DMS79 (cell line): Measurements from ENCODE around the gene EMC9.
"Not testable (repeated sequence)": the region's sequence is repeated elsewhere in the genome, so short reads cannot be mapped to it uniquely, and the experiment has no call there.

Experiments used
- DNase-seq: peaks from one replicate; lab custom pipeline; 2025; lab: John Stamatoyannopoulos, UW

Gene EMC9

GRCh38 chr14:24108336-24108874, 33.0 kb downstream of the EMC9 start:
- DNase-seq: no peak

GRCh38 chr14:24106672-24107271, 34.6 kb downstream of the EMC9 start:
- no peak for DNase-seq

- not testable (repeated sequence) for DNase-seq
These were observed 35.7 kb downstream of the EMC9 start for GRCh38 chr14:24105609-24106239.

GRCh38 chr14:24103451-24103850, 37.9 kb downstream of the EMC9 start:
- DNase-seq: no peak

GRCh38 chr14:24102357-24103048, 38.9 kb downstream of the EMC9 start:
- no peak for DNase-seq

- DNase-seq: no peak
These were observed 40.4 kb downstream of the EMC9 start for GRCh38 chr14:24100982-24101494.

GRCh38 chr14:24100197-24100981, 41.0 kb downstream of the EMC9 start:
- no peak for DNase-seq

GRCh38 chr14:24098927-24099813, 42.2 kb downstream of the EMC9 start:
- peak; percentile 83 for DNase-seq

GRCh38 chr14:24098229-24098926, 43.0 kb downstream of the EMC9 start:
- no peak for DNase-seq

- no peak for DNase-seq
These were observed 44.7 kb downstream of the EMC9 start for GRCh38 chr14:24096545-24097181.

- DNase-seq: peak; percentile 23
These were observed 45.9 kb downstream of the EMC9 start for GRCh38 chr14:24095271-24096068.

- no peak for DNase-seq
These were observed 46.5 kb downstream of the EMC9 start for GRCh38 chr14:24094841-24095270.

GRCh38 chr14:24093901-24094840, 47.2 kb downstream of the EMC9 start, which contains the start of gene PCK2:
Gene PCK2 (plus strand): TSS chr14:24094311. CDS start chr14:24094406, 95 bp downstream.
- peak; percentile 97 for DNase-seq

GRCh38 chr14:24093207-24093900, 48.0 kb downstream of the EMC9 start:
- DNase-seq: no peak

GRCh38 chr14:24092505-24093206, 48.7 kb downstream of the EMC9 start:
- no peak for DNase-seq

- no peak for DNase-seq
These were observed 49.3 kb downstream of the EMC9 start for GRCh38 chr14:24092110-24092504.
